ENCODE results near the gene NEU2. TPM values are rescaled to one million over a fixed set of nuclear protein-coding genes. Genes with fewer than 3 reads are reported as not detected.

Gene NEU2
- total and polyA plus RNA-seq, 10 of the 15 experiments (the other 5 are each of a cell fraction or from before 2014, with no cell fraction given) = not detected

GRCh38 chr2:233079473-233079877, 47.0 kb downstream of the NEU2 start (continued):
- no peak for TF ChIP-seq PRDM15 (CRISPR knock-in tag; IDR thresholded peaks at IDR 0.05)
- TF ChIP-seq CHD4 (IDR thresholded peaks at IDR 0.05) = no peak
- TF ChIP-seq ZNF592 (IDR thresholded peaks at IDR 0.05) = peak; percentile 79
- TF ChIP-seq ZNF274 (IDR thresholded peaks at IDR 0.05; ENCODE audit: insufficient read depth, insufficient read length) = no peak
- peak; percentile 94 for TF ChIP-seq HDGF (IDR thresholded peaks at IDR 0.05)
- no peak for TF ChIP-seq ZBED1 (IDR thresholded peaks at IDR 0.05; ENCODE audit: borderline replicate concordance)
- peak; percentile 37; the same call in 1 of the 2 replicates for TF ChIP-seq ZBTB40 (IDR thresholded peaks at IDR 0.05; ENCODE audit: borderline replicate concordance)
- peak; percentile 87 for TF ChIP-seq MLLT1 (IDR thresholded peaks at IDR 0.05)
- TF ChIP-seq, protein P1, sequence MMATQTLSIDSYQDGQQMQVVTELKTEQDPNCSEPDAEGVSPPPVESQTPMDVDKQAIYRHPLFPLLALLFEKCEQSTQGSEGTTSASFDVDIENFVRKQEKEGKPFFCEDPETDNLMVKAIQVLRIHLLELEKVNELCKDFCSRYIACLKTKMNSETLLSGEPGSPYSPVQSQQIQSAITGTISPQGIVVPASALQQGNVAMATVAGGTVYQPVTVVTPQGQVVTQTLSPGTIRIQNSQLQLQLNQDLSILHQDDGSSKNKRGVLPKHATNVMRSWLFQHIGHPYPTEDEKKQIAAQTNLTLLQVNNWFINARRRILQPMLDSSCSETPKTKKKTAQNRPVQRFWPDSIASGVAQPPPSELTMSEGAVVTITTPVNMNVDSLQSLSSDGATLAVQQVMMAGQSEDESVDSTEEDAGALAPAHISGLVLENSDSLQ (IDR thresholded peaks at IDR 0.05) = peak; percentile 68; the same call in 1 of the 2 replicates
- TF ChIP-seq, protein P2, sequence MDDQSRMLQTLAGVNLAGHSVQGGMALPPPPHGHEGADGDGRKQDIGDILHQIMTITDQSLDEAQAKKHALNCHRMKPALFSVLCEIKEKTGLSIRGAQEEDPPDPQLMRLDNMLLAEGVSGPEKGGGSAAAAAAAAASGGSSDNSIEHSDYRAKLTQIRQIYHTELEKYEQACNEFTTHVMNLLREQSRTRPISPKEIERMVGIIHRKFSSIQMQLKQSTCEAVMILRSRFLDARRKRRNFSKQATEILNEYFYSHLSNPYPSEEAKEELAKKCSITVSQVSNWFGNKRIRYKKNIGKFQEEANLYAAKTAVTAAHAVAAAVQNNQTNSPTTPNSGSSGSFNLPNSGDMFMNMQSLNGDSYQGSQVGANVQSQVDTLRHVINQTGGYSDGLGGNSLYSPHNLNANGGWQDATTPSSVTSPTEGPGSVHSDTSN (IDR thresholded peaks at IDR 0.05; ENCODE audit: insufficient replicate concordance, low read depth, low read length) = no peak
